ENCODE data around the gene SLC2A8.

DNA sequence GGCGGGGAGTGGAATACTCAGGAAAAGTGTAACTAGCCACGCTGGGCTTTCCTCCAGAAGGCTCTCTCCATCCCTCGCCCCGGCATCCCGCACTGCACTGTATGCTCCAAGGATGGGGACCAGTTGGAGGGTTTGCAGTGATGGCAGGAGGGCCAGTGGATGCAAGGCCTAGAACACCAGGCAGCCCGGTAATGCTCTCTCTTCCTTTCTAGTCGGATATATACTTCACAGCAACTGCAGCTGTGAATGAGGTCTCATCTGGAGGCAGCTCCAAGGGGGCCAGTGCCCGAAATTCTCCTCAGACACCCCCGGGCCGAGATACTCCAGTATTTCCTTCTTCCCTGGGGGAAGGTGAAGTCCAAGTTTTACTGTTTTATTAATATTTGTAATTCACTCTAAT is 10.0 kb upstream of the SLC2A8 start:
- TF ChIP-seq ZNF384 (IDR thresholded peaks at IDR 0.05) (no peak), BHLHE40 (IDR thresholded peaks at IDR 0.05; ENCODE audit: borderline replicate concordance) (no peak)
